Measurements from ENCODE around the gene PCYOX1L.
"Not testable (repeated sequence)": the region's sequence is repeated elsewhere in the genome, so short reads cannot be mapped to it uniquely, and the experiment has no call there.

The PCYOX1L gene

GRCh38 chr5:149398747-149399266 is 41.0 kb downstream of the PCYOX1L start:
- DNase-seq (ENCODE audit: low read depth, low spot score); H3K27me3 ChIP-seq (ENCODE audit: control insufficient read depth, insufficient read depth, low read length); H3K4me1 ChIP-seq (ENCODE audit: control insufficient read depth, insufficient read depth, low read length); H3K4me3 ChIP-seq (ENCODE audit: low read length); H3K9me3 ChIP-seq (ENCODE audit: control insufficient read depth, insufficient read depth, low read length); H3K27ac ChIP-seq (ENCODE audit: low read length); H3K36me3 ChIP-seq (ENCODE audit: control insufficient read depth, insufficient read depth, low read length): not testable (repeated sequence)
- no CpG with 5 or more reads among the region's 7 CpGs for WGBS (ENCODE audit: insufficient coverage, insufficient read length)

GRCh38 chr5:149399775-149400174 is 41.9 kb downstream of the PCYOX1L start:
- Histone ChIP-seq H3K27me3 (ENCODE audit: control insufficient read depth, insufficient read depth, low read length) (no peaks in the 10 kb centered on the region), H3K4me3 (ENCODE audit: low read length) (no peak overlapping the region), H3K27ac (ENCODE audit: low read length) (no peak overlapping the region), H3K36me3 (ENCODE audit: control insufficient read depth, insufficient read depth, low read length) (no peaks in the 10 kb centered on the region), H3K9me3 (ENCODE audit: control insufficient read depth, insufficient read depth, low read length) (no peaks in the 10 kb centered on the region), H3K4me1 (ENCODE audit: control insufficient read depth, insufficient read depth, low read length) (no peaks in the 10 kb centered on the region)
- DNase-seq (ENCODE audit: low read depth, low spot score) = no peak

- Histone ChIP-seq H3K4me3 (ENCODE audit: low read length) (no peak overlapping the region), H3K27me3 (ENCODE audit: control insufficient read depth, insufficient read depth, low read length) (no peaks in the 10 kb centered on the region), H3K27ac (ENCODE audit: low read length) (no peak overlapping the region), H3K9me3 (ENCODE audit: control insufficient read depth, insufficient read depth, low read length) (no peaks in the 10 kb centered on the region), H3K36me3 (ENCODE audit: control insufficient read depth, insufficient read depth, low read length) (no peaks in the 10 kb centered on the region), H3K4me1 (ENCODE audit: control insufficient read depth, insufficient read depth, low read length) (no peaks in the 10 kb centered on the region)
- DNase-seq (ENCODE audit: low read depth, low spot score) = no peak
- no CpG with 5 or more reads among the region's 6 CpGs for WGBS (ENCODE audit: insufficient coverage, insufficient read length)
These were observed 42.5 kb downstream of the PCYOX1L start for GRCh38 chr5:149400304-149400703.

- no peaks in the 10 kb centered on the region for H3K4me1 ChIP-seq (ENCODE audit: control insufficient read depth, insufficient read depth, low read length)
- no peaks in the 10 kb centered on the region for H3K9me3 ChIP-seq (ENCODE audit: control insufficient read depth, insufficient read depth, low read length)
- H3K4me3 ChIP-seq (ENCODE audit: low read length) = no peak overlapping the region
- no peaks in the 10 kb centered on the region for H3K36me3 ChIP-seq (ENCODE audit: control insufficient read depth, insufficient read depth, low read length)
- no peaks in the 10 kb centered on the region for H3K27me3 ChIP-seq (ENCODE audit: control insufficient read depth, insufficient read depth, low read length)
- no peak for DNase-seq (ENCODE audit: low read depth, low spot score)
- no CpG with 5 or more reads among the region's 2 CpGs for WGBS (ENCODE audit: insufficient coverage, insufficient read length)
- H3K27ac ChIP-seq (ENCODE audit: low read length) = no peak overlapping the region
These were observed 43.2 kb downstream of the PCYOX1L start for GRCh38 chr5:149401051-149401450.

- Histone ChIP-seq H3K27me3 (ENCODE audit: control insufficient read depth, insufficient read depth, low read length) (no peaks in the 10 kb centered on the region), H3K36me3 (ENCODE audit: control insufficient read depth, insufficient read depth, low read length) (no peaks in the 10 kb centered on the region), H3K4me3 (ENCODE audit: low read length) (no peak overlapping the region), H3K4me1 (ENCODE audit: control insufficient read depth, insufficient read depth, low read length) (no peaks in the 10 kb centered on the region), H3K27ac (ENCODE audit: low read length) (no peak overlapping the region), H3K9me3 (ENCODE audit: control insufficient read depth, insufficient read depth, low read length) (no peaks in the 10 kb centered on the region)
- no peak for DNase-seq (ENCODE audit: low read depth, low spot score)
- no CpG with 5 or more reads among the region's 3 CpGs for WGBS (ENCODE audit: insufficient coverage, insufficient read length)
These were observed 44.4 kb downstream of the PCYOX1L start for GRCh38 chr5:149402291-149402690.

- Histone ChIP-seq H3K4me1 (ENCODE audit: control insufficient read depth, insufficient read depth, low read length) (no peaks in the 10 kb centered on the region), H3K27me3 (ENCODE audit: control insufficient read depth, insufficient read depth, low read length) (no peaks in the 10 kb centered on the region), H3K36me3 (ENCODE audit: control insufficient read depth, insufficient read depth, low read length) (no peaks in the 10 kb centered on the region), H3K9me3 (ENCODE audit: control insufficient read depth, insufficient read depth, low read length) (no peaks in the 10 kb centered on the region), H3K27ac (ENCODE audit: low read length) (no peak overlapping the region), H3K4me3 (ENCODE audit: low read length) (no peak overlapping the region)
- no peak for DNase-seq (ENCODE audit: low read depth, low spot score)
- WGBS (ENCODE audit: insufficient coverage, insufficient read length) = no CpG with 5 or more reads among the region's 15 CpGs
These were observed 46.3 kb downstream of the PCYOX1L start for GRCh38 chr5:149403923-149404745.

GRCh38 chr5:149404746-149405549 is 47.1 kb downstream of the PCYOX1L start:
- no peaks in the 10 kb centered on the region for H3K36me3 ChIP-seq (ENCODE audit: control insufficient read depth, insufficient read depth, low read length)
- H3K4me1 ChIP-seq (ENCODE audit: control insufficient read depth, insufficient read depth, low read length) = peaks cover 2% of the 10 kb centered on the region; the same call in 1 of the 2 replicates
- no peaks in the 10 kb centered on the region for H3K9me3 ChIP-seq (ENCODE audit: control insufficient read depth, insufficient read depth, low read length)
- H3K4me3 ChIP-seq (ENCODE audit: low read length) = no peak overlapping the region
- no peak overlapping the region for H3K27ac ChIP-seq (ENCODE audit: low read length)
- no peak for DNase-seq (ENCODE audit: low read depth, low spot score)
- no peaks in the 10 kb centered on the region for H3K27me3 ChIP-seq (ENCODE audit: control insufficient read depth, insufficient read depth, low read length)
- no CpG with 5 or more reads among the region's 17 CpGs for WGBS (ENCODE audit: insufficient coverage, insufficient read length)

GRCh38 chr5:149405550-149406202 is 47.8 kb downstream of the PCYOX1L start:
- WGBS (ENCODE audit: insufficient coverage, insufficient read length) = no CpG with 5 or more reads among the region's 16 CpGs
- Histone ChIP-seq H3K9me3 (ENCODE audit: control insufficient read depth, insufficient read depth, low read length) (no peaks in the 10 kb centered on the region), H3K4me3 (ENCODE audit: low read length) (no peak overlapping the region), H3K4me1 (ENCODE audit: control insufficient read depth, insufficient read depth, low read length) (peaks cover 2% of the 10 kb centered on the region; the same call in 1 of the 2 replicates), H3K27me3 (ENCODE audit: control insufficient read depth, insufficient read depth, low read length) (no peaks in the 10 kb centered on the region), H3K36me3 (ENCODE audit: control insufficient read depth, insufficient read depth, low read length) (no peaks in the 10 kb centered on the region), H3K27ac (ENCODE audit: low read length) (no peak overlapping the region)
- no peak for DNase-seq (ENCODE audit: low read depth, low spot score)

- Histone ChIP-seq H3K9me3 (ENCODE audit: control insufficient read depth, insufficient read depth, low read length) (no peaks in the 10 kb centered on the region), H3K4me3 (ENCODE audit: low read length) (no peak overlapping the region), H3K36me3 (ENCODE audit: control insufficient read depth, insufficient read depth, low read length) (no peaks in the 10 kb centered on the region), H3K27ac (ENCODE audit: low read length) (no peak overlapping the region), H3K27me3 (ENCODE audit: control insufficient read depth, insufficient read depth, low read length) (no peaks in the 10 kb centered on the region), H3K4me1 (ENCODE audit: control insufficient read depth, insufficient read depth, low read length) (peaks cover 2% of the 10 kb centered on the region; the same call in 1 of the 2 replicates)
- DNase-seq (ENCODE audit: low read depth, low spot score) = no peak
- no CpG with 5 or more reads among the region's 9 CpGs for WGBS (ENCODE audit: insufficient coverage, insufficient read length)
These were observed 48.5 kb downstream of the PCYOX1L start for GRCh38 chr5:149406203-149406978.

- Histone ChIP-seq H3K27me3 (ENCODE audit: control insufficient read depth, insufficient read depth, low read length) (no peaks in the 10 kb centered on the region), H3K27ac (ENCODE audit: low read length) (no peak overlapping the region), H3K36me3 (ENCODE audit: control insufficient read depth, insufficient read depth, low read length) (no peaks in the 10 kb centered on the region), H3K9me3 (ENCODE audit: control insufficient read depth, insufficient read depth, low read length) (no peaks in the 10 kb centered on the region), H3K4me3 (ENCODE audit: low read length) (no peak overlapping the region), H3K4me1 (ENCODE audit: control insufficient read depth, insufficient read depth, low read length) (peaks cover 2% of the 10 kb centered on the region; the same call in 1 of the 2 replicates)
- WGBS (ENCODE audit: insufficient coverage, insufficient read length) = no CpG with 5 or more reads among the region's 4 CpGs
- no peak for DNase-seq (ENCODE audit: low read depth, low spot score)
These were observed 49.1 kb downstream of the PCYOX1L start for GRCh38 chr5:149406979-149407306.
